IPS DF 6.9 (cell line): ENCODE data around the gene GALNT12.

Experiments
- DNase-seq: peaks from one replicate; pipeline ENCODE4 v3.0.0-alpha.2; 2013; ENCODE audit warnings: low read depth, low spot score
- H3K27ac ChIP-seq: one replicate; pipeline ENCODE4 v1.5.1; 2013; ENCODE audit warnings: low read length, control low read depth
- H3K27me3 ChIP-seq: 2 replicates; pipeline ENCODE4 v1.6.1; 2013; ENCODE audit warnings: mild to moderate bottlenecking, low read length; ENCODE audit not compliant: control insufficient read depth, insufficient read depth
- H3K36me3 ChIP-seq: 2 replicates; pipeline ENCODE4 v1.6.1; 2013; ENCODE audit warnings: low read length; ENCODE audit not compliant: control insufficient read depth, insufficient read depth
- H3K4me1 ChIP-seq: 2 replicates; pipeline ENCODE4 v1.6.1; 2013; ENCODE audit warnings: low read length; ENCODE audit not compliant: control insufficient read depth, insufficient read depth
- H3K4me3 ChIP-seq: 2 replicates; pipeline ENCODE4 v1.5.1; 2013; ENCODE audit warnings: mild to moderate bottlenecking, low read length
- H3K9me3 ChIP-seq: 2 replicates; pipeline ENCODE4 v1.6.1; 2013; ENCODE audit warnings: low read length, inconsistent platforms; ENCODE audit not compliant: control insufficient read depth, insufficient read depth
- WGBS: extraction: QIAGEN DNeasy Blood & Tissue Kit; methylation state at CpG from one replicate; pipeline ENCODE4 v1.1.7; 2013; ENCODE audit warnings: mixed read lengths, missing lambda C conversion rate; ENCODE audit not compliant: insufficient read length, insufficient coverage; 5-methylcytosine and 5-hydroxymethylcytosine counted together

GALNT12 gene

GRCh38 chr9:98859941-98860340, 52.5 kb downstream of the GALNT12 start:
- Histone ChIP-seq H3K27ac (no peak overlapping the region), H3K27me3 (no peaks in the 10 kb centered on the region; the same call in 1 of the 2 replicates), H3K36me3 (no peaks in the 10 kb centered on the region), H3K9me3 (no peaks in the 10 kb centered on the region), H3K4me1 (no peaks in the 10 kb centered on the region), H3K4me3 (no peak overlapping the region)
- WGBS: no CpG with 5 or more reads among the region's 5 CpGs
- DNase-seq: no peak

GRCh38 chr9:98860871-98861293, 53.4 kb downstream of the GALNT12 start:
- no CpG with 5 or more reads among the region's 5 CpGs for WGBS
- no peaks in the 10 kb centered on the region for H3K9me3 ChIP-seq
- no peaks in the 10 kb centered on the region; the same call in 1 of the 2 replicates for H3K27me3 ChIP-seq
- no peaks in the 10 kb centered on the region for H3K36me3 ChIP-seq
- no peak for DNase-seq
- no peak overlapping the region for H3K27ac ChIP-seq
- no peak overlapping the region for H3K4me3 ChIP-seq
- H3K4me1 ChIP-seq: no peaks in the 10 kb centered on the region

- no CpG with 5 or more reads among the region's 8 CpGs for WGBS
- Histone ChIP-seq H3K4me1 (no peaks in the 10 kb centered on the region), H3K4me3 (no peak overlapping the region), H3K9me3 (no peaks in the 10 kb centered on the region), H3K36me3 (no peaks in the 10 kb centered on the region), H3K27ac (no peak overlapping the region), H3K27me3 (no peaks in the 10 kb centered on the region; the same call in 1 of the 2 replicates)
- DNase-seq: no peak
These were observed 54.5 kb downstream of the GALNT12 start for GRCh38 chr9:98861781-98862504.

- H3K36me3 ChIP-seq: no peaks in the 10 kb centered on the region
- no peaks in the 10 kb centered on the region for H3K9me3 ChIP-seq
- no peaks in the 10 kb centered on the region; the same call in 1 of the 2 replicates for H3K27me3 ChIP-seq
- no peak overlapping the region for H3K4me3 ChIP-seq
- WGBS: no CpG with 5 or more reads among the region's 4 CpGs
- H3K4me1 ChIP-seq: no peaks in the 10 kb centered on the region
- H3K27ac ChIP-seq: no peak overlapping the region
- no peak for DNase-seq
These were observed 55.5 kb downstream of the GALNT12 start for GRCh38 chr9:98862936-98863335.

GRCh38 chr9:98864281-98865174, 57.1 kb downstream of the GALNT12 start:
- Histone ChIP-seq H3K27me3 (no peaks in the 10 kb centered on the region; the same call in 1 of the 2 replicates), H3K27ac (no peak overlapping the region), H3K4me3 (no peak overlapping the region), H3K9me3 (0 out of 2 replicates have a peak, but pooled peaks cover 1% of the 10 kb centered on the region), H3K36me3 (no peaks in the 10 kb centered on the region), H3K4me1 (no peaks in the 10 kb centered on the region)
- no CpG with 5 or more reads among the region's 7 CpGs for WGBS
- DNase-seq: no peak

- no peak overlapping the region for H3K27ac ChIP-seq
- WGBS: no CpG with 5 or more reads among the region's 5 CpGs
- H3K27me3 ChIP-seq: no peaks in the 10 kb centered on the region; the same call in 1 of the 2 replicates
- no peak for DNase-seq
- no peak overlapping the region for H3K4me3 ChIP-seq
- no peaks in the 10 kb centered on the region for H3K36me3 ChIP-seq
- H3K4me1 ChIP-seq: no peaks in the 10 kb centered on the region
- H3K9me3 ChIP-seq: 0 out of 2 replicates have a peak, but pooled peaks cover 1% of the 10 kb centered on the region
These were observed 57.9 kb downstream of the GALNT12 start for GRCh38 chr9:98865284-98865875.

- no CpG with 5 or more reads among the region's 6 CpGs for WGBS
- no peaks in the 10 kb centered on the region for H3K27me3 ChIP-seq
- no peak overlapping the region for H3K27ac ChIP-seq
- H3K4me1 ChIP-seq: no peaks in the 10 kb centered on the region
- DNase-seq: no peak
- H3K9me3 ChIP-seq: 0 out of 2 replicates have a peak, but pooled peaks cover 1% of the 10 kb centered on the region
- H3K36me3 ChIP-seq: no peaks in the 10 kb centered on the region
- no peak overlapping the region for H3K4me3 ChIP-seq
These were observed 59.1 kb downstream of the GALNT12 start for GRCh38 chr9:98866435-98867102.

GRCh38 chr9:98867103-98867428, 59.6 kb downstream of the GALNT12 start:
- Histone ChIP-seq H3K4me3 (no peak overlapping the region), H3K4me1 (no peaks in the 10 kb centered on the region), H3K36me3 (no peaks in the 10 kb centered on the region), H3K9me3 (0 out of 2 replicates have a peak, but pooled peaks cover 1% of the 10 kb centered on the region), H3K27me3 (no peaks in the 10 kb centered on the region), H3K27ac (no peak overlapping the region)
- DNase-seq: no peak
- WGBS: no CpG with 5 or more reads among the region's 1 CpG

GRCh38 chr9:98867429-98868168, 60.1 kb downstream of the GALNT12 start:
- no CpG with 5 or more reads among the region's 4 CpGs for WGBS
- H3K4me3 ChIP-seq: no peak overlapping the region
- DNase-seq: no peak
- no peaks in the 10 kb centered on the region for H3K27me3 ChIP-seq
- no peaks in the 10 kb centered on the region for H3K36me3 ChIP-seq
- 0 out of 2 replicates have a peak, but pooled peaks cover 1% of the 10 kb centered on the region for H3K9me3 ChIP-seq
- H3K27ac ChIP-seq: no peak overlapping the region
- no peaks in the 10 kb centered on the region for H3K4me1 ChIP-seq
